ENCODE results near the gene ETS1.

ETS1 gene

DNA sequence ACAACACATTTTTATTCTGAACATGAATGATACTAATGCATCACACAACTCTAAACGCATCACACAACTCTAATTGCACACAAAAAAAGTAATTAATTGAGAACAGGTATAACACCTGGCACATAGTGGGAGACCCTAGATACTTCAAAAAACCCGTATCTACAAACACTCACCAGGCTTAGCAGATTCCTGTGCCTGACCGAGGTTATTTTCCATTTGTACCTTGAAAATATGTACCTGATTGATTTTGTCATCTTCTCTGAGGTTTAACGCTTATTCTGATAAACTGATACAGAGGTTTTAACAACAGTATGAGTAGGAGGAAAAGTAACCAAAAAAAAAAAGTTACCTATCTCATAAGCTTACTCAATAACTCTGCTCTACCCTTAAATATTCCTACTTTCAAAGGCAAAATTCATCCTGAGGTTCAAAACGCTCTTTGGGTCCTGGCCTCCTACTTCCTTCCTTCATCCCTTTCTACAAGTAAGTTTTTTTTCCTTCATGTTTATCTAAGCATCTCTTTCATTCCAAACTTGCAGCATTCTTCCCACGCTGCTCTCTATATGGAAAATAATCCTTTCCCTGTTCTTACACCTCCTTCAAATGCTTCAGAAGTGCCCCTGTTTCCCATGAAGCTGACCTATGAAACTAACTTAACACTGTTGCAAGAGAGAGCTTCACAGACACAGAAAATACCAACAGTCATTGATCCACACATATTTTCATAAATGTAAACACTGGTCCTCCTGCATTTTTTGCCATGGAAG, 73.3 kb downstream of the ETS1 start:
- TF ChIP-seq, protein P1, sequence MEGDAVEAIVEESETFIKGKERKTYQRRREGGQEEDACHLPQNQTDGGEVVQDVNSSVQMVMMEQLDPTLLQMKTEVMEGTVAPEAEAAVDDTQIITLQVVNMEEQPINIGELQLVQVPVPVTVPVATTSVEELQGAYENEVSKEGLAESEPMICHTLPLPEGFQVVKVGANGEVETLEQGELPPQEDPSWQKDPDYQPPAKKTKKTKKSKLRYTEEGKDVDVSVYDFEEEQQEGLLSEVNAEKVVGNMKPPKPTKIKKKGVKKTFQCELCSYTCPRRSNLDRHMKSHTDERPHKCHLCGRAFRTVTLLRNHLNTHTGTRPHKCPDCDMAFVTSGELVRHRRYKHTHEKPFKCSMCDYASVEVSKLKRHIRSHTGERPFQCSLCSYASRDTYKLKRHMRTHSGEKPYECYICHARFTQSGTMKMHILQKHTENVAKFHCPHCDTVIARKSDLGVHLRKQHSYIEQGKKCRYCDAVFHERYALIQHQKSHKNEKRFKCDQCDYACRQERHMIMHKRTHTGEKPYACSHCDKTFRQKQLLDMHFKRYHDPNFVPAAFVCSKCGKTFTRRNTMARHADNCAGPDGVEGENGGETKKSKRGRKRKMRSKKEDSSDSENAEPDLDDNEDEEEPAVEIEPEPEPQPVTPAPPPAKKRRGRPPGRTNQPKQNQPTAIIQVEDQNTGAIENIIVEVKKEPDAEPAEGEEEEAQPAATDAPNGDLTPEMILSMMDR (IDR thresholded peaks at IDR 0.05; ENCODE audit: insufficient read depth, missing control alignments) = no peak
- FAIRE-seq (no peak), DNase-seq (ENCODE audit: insufficient read length, low spot score) (no peak)

- no peak for DNase-seq (ENCODE audit: insufficient read length, low spot score)
- TF ChIP-seq, protein P1 (IDR thresholded peaks at IDR 0.05; ENCODE audit: insufficient read depth, missing control alignments) = no peak
- no peak for FAIRE-seq
Observed at GRCh38 chr11:128512474-128512996, 74.8 kb downstream of the ETS1 start.

DNA sequence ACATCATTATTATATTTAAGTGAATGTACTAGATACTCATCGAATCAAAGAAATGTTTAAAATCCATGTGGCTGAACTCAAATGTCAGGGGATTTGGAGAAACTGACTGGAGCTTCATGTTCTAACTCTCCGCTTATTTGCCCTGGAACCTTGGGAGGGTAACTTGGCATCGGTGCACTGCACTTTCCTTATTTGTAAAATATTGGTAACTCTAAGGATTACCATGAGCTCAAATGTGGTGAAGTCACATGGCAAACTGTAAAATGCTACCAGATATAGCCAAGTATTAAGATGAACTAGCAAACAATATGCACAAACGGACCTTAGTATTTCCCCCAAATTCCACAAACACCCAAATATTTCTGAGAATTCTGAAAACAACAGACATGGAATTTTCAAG, 75.6 kb downstream of the ETS1 start:
- DNase-seq (ENCODE audit: insufficient read length, low spot score) (no peak), FAIRE-seq (no peak)
- TF ChIP-seq, protein P1 (IDR thresholded peaks at IDR 0.05; ENCODE audit: insufficient read depth, missing control alignments) = no peak

DNA sequence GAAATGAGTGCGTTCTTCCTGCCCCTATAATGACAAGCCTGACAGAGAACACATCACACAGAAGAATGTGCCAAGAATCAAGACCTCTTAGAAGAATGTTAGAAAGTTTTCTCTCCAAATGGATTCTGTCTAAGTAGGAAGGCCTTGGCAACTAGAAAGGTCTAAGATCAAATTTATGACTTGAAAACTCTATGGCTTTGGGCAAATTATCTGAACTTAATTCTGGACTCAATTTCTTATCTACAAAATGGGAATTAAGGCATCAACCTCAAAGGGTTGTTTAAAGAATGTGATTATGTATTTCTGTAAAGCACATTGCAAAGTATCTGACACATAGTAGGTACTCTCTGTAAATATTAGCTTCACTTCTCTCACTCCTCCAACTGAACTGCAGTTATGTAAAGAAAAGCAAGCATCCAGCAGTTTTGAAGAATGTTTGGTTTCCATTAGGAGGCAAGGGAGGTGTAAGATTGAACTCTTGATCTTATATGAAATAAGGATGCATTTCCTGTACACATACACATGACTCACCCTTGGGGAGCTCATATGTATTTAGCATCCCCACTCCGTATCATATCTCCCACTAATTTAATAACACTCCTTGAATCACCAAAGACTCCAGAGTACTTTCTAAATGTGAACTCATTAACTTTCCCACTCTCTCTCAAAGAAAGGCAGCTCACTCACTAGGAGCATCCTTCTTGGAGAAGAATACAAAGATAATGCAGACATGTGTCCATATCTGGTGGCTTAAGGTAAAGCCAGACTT, 77.6 kb downstream of the ETS1 start:
- FAIRE-seq = no peak
- TF ChIP-seq, protein P1 (IDR thresholded peaks at IDR 0.05; ENCODE audit: insufficient read depth, missing control alignments) = no peak
- no peak for DNase-seq (ENCODE audit: insufficient read length, low spot score)

DNA sequence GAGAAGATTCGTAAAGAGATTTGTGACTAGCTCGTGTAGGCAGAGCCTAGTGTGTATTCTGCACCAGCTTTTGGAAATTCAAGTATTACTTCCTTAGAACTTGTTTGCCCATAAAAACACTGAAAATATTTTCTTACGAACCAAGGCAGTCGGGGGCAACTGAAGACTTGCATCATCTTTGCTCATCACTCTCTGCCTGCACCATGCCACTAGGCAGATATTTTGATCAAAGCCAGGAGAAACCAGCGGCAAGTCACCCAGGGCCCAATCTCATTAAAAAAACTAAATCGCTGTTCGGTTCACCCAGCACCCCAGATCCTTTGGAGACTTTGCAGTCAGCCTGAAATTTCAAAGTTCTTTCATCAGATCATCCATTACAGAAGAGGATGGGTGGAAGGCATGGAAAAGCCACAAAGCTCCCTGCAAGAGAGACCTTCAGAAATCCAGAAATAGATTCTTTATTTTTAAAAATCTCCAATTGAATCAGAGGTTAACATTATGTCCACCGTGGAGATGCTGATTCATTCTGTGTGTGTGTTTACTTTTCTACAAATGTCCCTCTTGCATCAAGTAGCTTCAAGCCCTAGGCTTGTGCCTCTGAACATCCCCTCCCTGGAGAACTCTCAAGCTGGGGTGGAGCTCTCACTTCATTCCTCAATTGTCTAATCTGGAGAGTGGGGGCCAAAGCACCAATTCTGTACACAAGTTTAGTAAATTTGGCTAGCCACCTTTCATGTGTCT, 78.4 kb downstream of the ETS1 start:
- no peak for DNase-seq (ENCODE audit: insufficient read length, low spot score)
- no peak for FAIRE-seq
- TF ChIP-seq, protein P1 (IDR thresholded peaks at IDR 0.05; ENCODE audit: insufficient read depth, missing control alignments) = no peak

GRCh38 chr11:128507936-128508335, 79.4 kb downstream of the ETS1 start:
- DNase-seq (ENCODE audit: insufficient read length, low spot score) (no peak), FAIRE-seq (no peak)
- TF ChIP-seq, protein P1 (IDR thresholded peaks at IDR 0.05; ENCODE audit: insufficient read depth, missing control alignments) = no peak
